Measurements from ENCODE around the gene DCAF15.
"Not testable (repeated sequence)": the region's sequence is repeated elsewhere in the genome, so short reads cannot be mapped to it uniquely, and the experiment has no call there.

DCAF15 gene

GRCh38 chr19:13920524-13920923 is 31.8 kb upstream of the DCAF15 start:
- no peak overlapping the region for H3K4me3 ChIP-seq (ENCODE audit: low read length)
- no peaks in the 10 kb centered on the region for H3K4me1 ChIP-seq (ENCODE audit: control insufficient read depth, insufficient read depth, low read length)
- H3K27ac ChIP-seq (ENCODE audit: low read depth, low read length) = no peak overlapping the region
- H3K27me3 ChIP-seq (ENCODE audit: control insufficient read depth, insufficient read depth, low read length) = no peaks in the 10 kb centered on the region
- H3K36me3 ChIP-seq (ENCODE audit: control insufficient read depth, insufficient read depth, low read length) = peaks cover 35% of the 10 kb centered on the region
- H3K9ac ChIP-seq (ENCODE audit: low read length) = no peak overlapping the region

GRCh38 chr19:13920940-13921747 is 31.2 kb upstream of the DCAF15 start:
- H3K27me3 ChIP-seq (ENCODE audit: control insufficient read depth, insufficient read depth, low read length) = no peaks in the 10 kb centered on the region
- no peak overlapping the region for H3K9ac ChIP-seq (ENCODE audit: low read length)
- no peaks in the 10 kb centered on the region for H3K4me1 ChIP-seq (ENCODE audit: control insufficient read depth, insufficient read depth, low read length)
- no peak overlapping the region for H3K4me3 ChIP-seq (ENCODE audit: low read length)
- peaks cover 34% of the 10 kb centered on the region for H3K36me3 ChIP-seq (ENCODE audit: control insufficient read depth, insufficient read depth, low read length)
- H3K27ac ChIP-seq (ENCODE audit: low read depth, low read length) = no peak overlapping the region

- peaks cover 37% of the 10 kb centered on the region for H3K36me3 ChIP-seq (ENCODE audit: control insufficient read depth, insufficient read depth, low read length)
- H3K27me3 ChIP-seq (ENCODE audit: control insufficient read depth, insufficient read depth, low read length); H3K9ac ChIP-seq (ENCODE audit: low read length); H3K4me1 ChIP-seq (ENCODE audit: control insufficient read depth, insufficient read depth, low read length); H3K4me3 ChIP-seq (ENCODE audit: low read length); H3K27ac ChIP-seq (ENCODE audit: low read depth, low read length): not testable (repeated sequence)
Measured at GRCh38 chr19:13922118-13922517, 30.2 kb upstream of the DCAF15 start.

- no peaks in the 10 kb centered on the region for H3K27me3 ChIP-seq (ENCODE audit: control insufficient read depth, insufficient read depth, low read length)
- H3K27ac ChIP-seq (ENCODE audit: low read depth, low read length) = no peak overlapping the region
- peaks cover 41% of the 10 kb centered on the region for H3K36me3 ChIP-seq (ENCODE audit: control insufficient read depth, insufficient read depth, low read length)
- no peak overlapping the region for H3K9ac ChIP-seq (ENCODE audit: low read length)
- H3K4me1 ChIP-seq (ENCODE audit: control insufficient read depth, insufficient read depth, low read length) = no peaks in the 10 kb centered on the region
- H3K4me3 ChIP-seq (ENCODE audit: low read length) = no peak overlapping the region
Measured at GRCh38 chr19:13923194-13923987, 28.9 kb upstream of the DCAF15 start.

- no peak overlapping the region for H3K9ac ChIP-seq (ENCODE audit: low read length)
- no peak overlapping the region for H3K27ac ChIP-seq (ENCODE audit: low read depth, low read length)
- no peak overlapping the region for H3K4me3 ChIP-seq (ENCODE audit: low read length)
- no peaks in the 10 kb centered on the region for H3K27me3 ChIP-seq (ENCODE audit: control insufficient read depth, insufficient read depth, low read length)
- H3K4me1 ChIP-seq (ENCODE audit: control insufficient read depth, insufficient read depth, low read length) = no peaks in the 10 kb centered on the region
- H3K36me3 ChIP-seq (ENCODE audit: control insufficient read depth, insufficient read depth, low read length) = peaks cover 32% of the 10 kb centered on the region
Measured at GRCh38 chr19:13926010-13926409, 26.3 kb upstream of the DCAF15 start.

- Histone ChIP-seq H3K4me1 (ENCODE audit: control insufficient read depth, insufficient read depth, low read length) (no peaks in the 10 kb centered on the region), H3K36me3 (ENCODE audit: control insufficient read depth, insufficient read depth, low read length) (peaks cover 26% of the 10 kb centered on the region), H3K27me3 (ENCODE audit: control insufficient read depth, insufficient read depth, low read length) (no peaks in the 10 kb centered on the region), H3K9ac (ENCODE audit: low read length) (no peak overlapping the region), H3K4me3 (ENCODE audit: low read length) (no peak overlapping the region), H3K27ac (ENCODE audit: low read depth, low read length) (no peak overlapping the region)
Measured at GRCh38 chr19:13926715-13927114, 25.6 kb upstream of the DCAF15 start.

GRCh38 chr19:13929340-13929739 is 23.0 kb upstream of the DCAF15 start:
- H3K9ac ChIP-seq (ENCODE audit: low read length) = no peak overlapping the region
- H3K4me3 ChIP-seq (ENCODE audit: low read length) = no peak overlapping the region
- no peak overlapping the region for H3K27ac ChIP-seq (ENCODE audit: low read depth, low read length)
- no peaks in the 10 kb centered on the region for H3K27me3 ChIP-seq (ENCODE audit: control insufficient read depth, insufficient read depth, low read length)
- H3K36me3 ChIP-seq (ENCODE audit: control insufficient read depth, insufficient read depth, low read length) = peaks cover 12% of the 10 kb centered on the region
- H3K4me1 ChIP-seq (ENCODE audit: control insufficient read depth, insufficient read depth, low read length) = no peaks in the 10 kb centered on the region

- Histone ChIP-seq H3K36me3 (ENCODE audit: control insufficient read depth, insufficient read depth, low read length) (peaks cover 10% of the 10 kb centered on the region), H3K27ac (ENCODE audit: low read depth, low read length) (no peak overlapping the region), H3K4me1 (ENCODE audit: control insufficient read depth, insufficient read depth, low read length) (no peaks in the 10 kb centered on the region), H3K4me3 (ENCODE audit: low read length) (no peak overlapping the region), H3K9ac (ENCODE audit: low read length) (no peak overlapping the region), H3K27me3 (ENCODE audit: control insufficient read depth, insufficient read depth, low read length) (no peaks in the 10 kb centered on the region)
Measured at GRCh38 chr19:13929956-13930355, 22.4 kb upstream of the DCAF15 start.

- Histone ChIP-seq H3K27me3 (ENCODE audit: control insufficient read depth, insufficient read depth, low read length) (no peaks in the 10 kb centered on the region), H3K27ac (ENCODE audit: low read depth, low read length) (no peak overlapping the region), H3K4me1 (ENCODE audit: control insufficient read depth, insufficient read depth, low read length) (no peaks in the 10 kb centered on the region), H3K36me3 (ENCODE audit: control insufficient read depth, insufficient read depth, low read length) (peaks cover 10% of the 10 kb centered on the region), H3K4me3 (ENCODE audit: low read length) (no peak overlapping the region), H3K9ac (ENCODE audit: low read length) (no peak overlapping the region)
Measured at GRCh38 chr19:13930402-13930801, 21.9 kb upstream of the DCAF15 start.

GRCh38 chr19:13931391-13932148 is 20.7 kb upstream of the DCAF15 start:
- Histone ChIP-seq H3K36me3 (ENCODE audit: control insufficient read depth, insufficient read depth, low read length) (peaks cover 10% of the 10 kb centered on the region), H3K9ac (ENCODE audit: low read length) (no peak overlapping the region), H3K4me1 (ENCODE audit: control insufficient read depth, insufficient read depth, low read length) (no peaks in the 10 kb centered on the region)

GRCh38 chr19:13932149-13932637 is 20.1 kb upstream of the DCAF15 start:
- Histone ChIP-seq H3K27me3 (ENCODE audit: control insufficient read depth, insufficient read depth, low read length) (peaks cover 2% of the 10 kb centered on the region), H3K27ac (ENCODE audit: low read depth, low read length) (no peak overlapping the region), H3K4me1 (ENCODE audit: control insufficient read depth, insufficient read depth, low read length) (no peaks in the 10 kb centered on the region), H3K4me3 (ENCODE audit: low read length) (no peak overlapping the region), H3K9ac (ENCODE audit: low read length) (no peak overlapping the region), H3K36me3 (ENCODE audit: control insufficient read depth, insufficient read depth, low read length) (peaks cover 7% of the 10 kb centered on the region)

More at GRCh38 chr19:13931391-13932148, 20.7 kb upstream of the DCAF15 start:
- Histone ChIP-seq H3K4me3 (ENCODE audit: low read length) (no peak overlapping the region), H3K27ac (ENCODE audit: low read depth, low read length) (no peak overlapping the region), H3K27me3 (ENCODE audit: control insufficient read depth, insufficient read depth, low read length) (peaks cover 2% of the 10 kb centered on the region)

GRCh38 chr19:13932911-13933393 is 19.4 kb upstream of the DCAF15 start:
- peaks cover 4% of the 10 kb centered on the region for H3K36me3 ChIP-seq (ENCODE audit: control insufficient read depth, insufficient read depth, low read length)

More at GRCh38 chr19:13932911-13933393, 19.4 kb upstream of the DCAF15 start:
- peaks cover 4% of the 10 kb centered on the region for H3K27me3 ChIP-seq (ENCODE audit: control insufficient read depth, insufficient read depth, low read length)
- H3K4me1 ChIP-seq (ENCODE audit: control insufficient read depth, insufficient read depth, low read length) = no peaks in the 10 kb centered on the region
- H3K9ac ChIP-seq (ENCODE audit: low read length) = no peak overlapping the region
- H3K4me3 ChIP-seq (ENCODE audit: low read length) = no peak overlapping the region
- H3K27ac ChIP-seq (ENCODE audit: low read depth, low read length) = no peak overlapping the region
